HL-60/S4 treated with retinoic acid at 250 ng/mL for 4 days and 3 days (cell line): ENCODE data around the gene MAB21L4.

Experiments
- in situ Hi-C: fragments of 300-500 bp; cut with MboI; formaldehyde crosslinking; loops from 2 replicates; pipeline ENCODE4 v1.7.0; 2022; ENCODE audit warnings: low sequenced_read_pairs

MAB21L4 gene

DNA sequence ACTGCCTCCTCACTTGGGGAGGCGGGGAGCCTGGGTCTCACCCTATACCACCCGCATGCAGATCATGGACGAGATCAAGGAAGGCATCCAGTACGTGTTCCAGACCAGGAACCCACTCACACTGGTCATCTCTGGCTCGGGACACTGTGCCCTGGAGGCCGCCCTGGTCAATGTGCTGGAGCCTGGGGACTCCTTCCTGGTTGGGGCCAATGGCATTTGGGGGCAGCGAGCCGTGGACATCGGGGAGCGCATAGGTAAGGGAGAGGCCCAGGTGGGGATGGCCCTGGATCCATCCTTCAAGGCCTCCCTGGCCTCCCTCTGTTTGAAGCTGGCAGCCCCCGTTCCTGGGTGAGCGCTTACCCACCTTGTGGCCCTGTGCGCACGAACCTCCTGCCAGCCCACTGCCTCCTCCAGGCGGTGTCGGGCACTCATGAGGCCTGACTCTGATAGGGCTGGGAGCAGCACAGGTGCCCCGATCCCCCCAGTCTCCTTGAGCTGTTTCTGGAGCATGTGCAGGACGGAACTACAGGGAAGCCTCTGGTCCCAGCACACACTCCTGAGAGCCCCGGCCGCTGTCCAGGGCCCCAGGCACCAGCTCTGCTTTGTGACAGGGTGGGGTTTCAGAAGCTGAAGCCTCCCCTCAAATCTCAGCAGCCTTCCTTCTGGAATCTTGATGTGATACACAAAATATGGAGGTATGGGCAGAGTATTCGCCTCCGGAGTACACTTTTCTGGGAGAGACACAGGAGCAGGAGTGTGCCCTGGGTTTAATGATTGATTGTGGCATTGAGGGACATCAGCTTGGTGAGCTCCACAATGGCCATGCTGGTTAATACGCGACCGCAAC is 26.6 kb downstream of the MAB21L4 start:
- in situ Hi-C loops: no loop called here

DNA sequence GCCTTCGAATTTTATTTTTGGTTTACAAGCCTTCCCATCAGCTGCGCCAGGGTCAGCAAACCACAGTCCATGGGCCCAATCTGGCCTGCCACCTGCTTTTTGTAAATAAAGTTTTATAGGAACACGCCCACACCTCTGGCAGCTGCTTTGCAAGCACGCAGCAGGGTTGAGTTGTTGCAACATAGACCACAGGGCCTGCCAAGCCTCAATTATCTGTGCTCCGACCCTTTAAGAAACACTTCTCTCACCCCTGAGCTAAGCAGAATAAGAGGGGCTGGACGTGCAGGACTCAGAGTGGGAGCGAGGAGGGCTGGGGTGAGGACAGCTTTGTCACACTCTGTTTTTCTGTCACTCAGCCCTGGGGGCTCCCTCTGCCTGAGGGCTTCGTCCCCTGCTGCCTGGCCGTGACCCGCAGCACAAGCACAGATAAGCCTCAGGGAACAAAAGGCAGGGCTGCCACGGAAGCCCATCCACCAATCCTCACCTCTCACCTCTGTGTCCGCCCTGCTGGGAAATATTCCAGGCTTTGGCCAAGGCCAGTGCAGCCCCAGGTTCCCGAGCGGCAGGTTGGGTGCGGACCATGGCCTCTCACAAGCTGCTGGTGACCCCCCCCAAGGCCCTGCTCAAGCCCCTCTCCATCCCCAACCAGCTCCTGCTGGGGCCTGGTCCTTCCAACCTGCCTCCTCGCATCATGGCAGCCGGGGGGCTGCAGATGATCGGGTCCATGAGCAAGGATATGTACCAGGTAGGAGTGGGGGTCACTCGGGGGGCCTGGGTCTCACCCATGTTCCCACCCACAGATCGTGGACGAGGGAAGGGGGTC is 27.5 kb downstream of the MAB21L4 start, which contains the start of gene AGXT:
TSS of gene AGXT (plus strand) at position 539 of the 823 bp plus-strand sequence. CDS start at position 581, 42 bp downstream.
- in situ Hi-C loops: no loop called here

DNA sequence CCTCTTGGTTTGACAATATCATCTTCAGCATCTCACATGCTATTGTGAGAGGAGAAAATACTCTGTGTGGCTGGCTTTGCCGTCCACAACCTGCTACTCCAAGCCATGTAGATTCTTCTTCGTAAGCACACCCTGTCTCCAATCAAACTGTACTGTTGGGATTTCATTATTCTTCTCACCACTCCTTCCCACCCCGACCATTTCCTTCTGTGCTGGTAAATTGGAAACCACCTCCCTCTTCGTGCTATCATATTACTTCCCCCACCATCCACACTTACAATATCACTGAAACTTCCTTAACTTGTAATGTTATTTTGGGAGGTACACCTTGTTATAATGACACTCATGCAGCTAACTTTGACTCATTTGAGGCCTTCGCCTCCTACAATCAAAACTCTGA is 30.6 kb downstream of the MAB21L4 start:
- in situ Hi-C loops: no loop called here

DNA sequence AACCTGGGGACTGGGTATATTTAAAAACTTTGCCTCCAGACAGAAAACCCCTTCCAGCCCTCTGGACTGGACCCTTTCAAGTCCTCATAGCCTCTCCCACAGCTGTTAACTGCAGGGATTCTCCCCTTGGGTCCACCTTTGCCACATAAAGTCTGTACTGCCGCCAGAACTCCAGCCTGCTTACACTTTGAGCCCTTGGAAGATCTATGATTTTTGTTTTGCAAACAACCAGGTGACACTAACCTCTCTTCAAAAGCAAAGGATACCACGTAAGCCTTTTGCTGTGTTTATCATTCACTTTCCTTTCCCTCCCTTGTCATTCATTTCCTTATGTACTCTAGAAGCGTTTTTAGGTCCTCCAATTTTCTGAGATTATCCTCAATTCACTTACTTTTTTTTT is 31.5 kb downstream of the MAB21L4 start:
- in situ Hi-C loops: no loop called here

DNA sequence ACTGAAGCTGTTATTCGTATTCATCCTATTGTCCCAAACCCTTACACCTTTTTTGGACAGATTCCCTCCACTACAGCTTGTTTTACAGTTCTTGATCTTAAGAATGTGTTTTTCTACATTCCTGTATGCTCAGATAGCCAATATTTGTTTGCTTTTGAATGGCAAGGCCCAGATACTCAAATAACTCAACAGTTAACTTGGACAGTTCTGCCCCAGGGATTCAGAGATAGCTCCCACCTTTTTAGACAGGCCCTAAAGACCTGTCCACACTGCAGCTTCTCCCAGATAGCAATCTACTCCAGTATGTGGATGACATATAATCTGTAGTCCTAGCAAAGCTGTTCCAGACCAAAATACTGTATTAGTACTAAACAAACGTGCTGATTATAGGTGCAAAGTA is 34.4 kb downstream of the MAB21L4 start:
- in situ Hi-C loops: no loop called here

DNA sequence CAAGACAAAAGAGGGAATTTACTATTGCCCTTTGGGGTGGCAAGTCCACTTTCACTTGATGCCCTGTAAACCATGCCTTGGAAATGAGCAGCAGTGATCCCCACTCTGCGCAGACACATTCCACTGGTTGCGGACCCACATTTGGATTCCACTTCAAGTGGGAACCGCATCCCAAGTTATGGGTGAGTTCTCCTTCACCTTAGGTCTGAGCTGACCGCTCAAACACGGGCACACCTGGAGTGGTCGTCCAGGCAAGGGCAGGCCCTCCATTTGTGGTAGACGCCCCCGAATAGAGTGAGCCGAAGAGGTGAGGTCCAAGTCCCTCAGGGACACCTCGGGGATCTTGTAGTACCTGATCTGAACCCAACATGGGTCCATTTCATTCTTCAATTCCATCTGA is 37.1 kb downstream of the MAB21L4 start:
- in situ Hi-C loops: no loop called here

DNA sequence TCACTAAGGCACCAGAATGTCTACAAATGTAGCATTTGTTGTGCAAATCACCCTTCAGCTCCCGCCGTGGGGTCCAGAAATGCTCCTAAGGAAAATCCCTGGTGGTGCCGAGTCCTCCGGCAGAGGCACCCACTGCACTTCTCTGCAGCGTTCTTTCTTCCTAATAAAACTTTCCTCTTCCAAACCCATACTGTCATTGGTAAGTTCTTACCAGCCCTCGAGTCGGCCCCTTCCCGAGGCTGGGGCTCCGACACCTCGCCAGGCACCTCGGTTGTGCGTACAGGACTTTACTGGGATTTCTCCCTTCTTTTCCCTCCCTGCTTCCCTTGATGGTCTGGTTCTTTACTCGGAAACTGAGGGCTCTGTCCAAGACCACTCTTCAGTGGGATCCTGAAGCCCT is 37.6 kb downstream of the MAB21L4 start:
- in situ Hi-C loops: no loop called here

DNA sequence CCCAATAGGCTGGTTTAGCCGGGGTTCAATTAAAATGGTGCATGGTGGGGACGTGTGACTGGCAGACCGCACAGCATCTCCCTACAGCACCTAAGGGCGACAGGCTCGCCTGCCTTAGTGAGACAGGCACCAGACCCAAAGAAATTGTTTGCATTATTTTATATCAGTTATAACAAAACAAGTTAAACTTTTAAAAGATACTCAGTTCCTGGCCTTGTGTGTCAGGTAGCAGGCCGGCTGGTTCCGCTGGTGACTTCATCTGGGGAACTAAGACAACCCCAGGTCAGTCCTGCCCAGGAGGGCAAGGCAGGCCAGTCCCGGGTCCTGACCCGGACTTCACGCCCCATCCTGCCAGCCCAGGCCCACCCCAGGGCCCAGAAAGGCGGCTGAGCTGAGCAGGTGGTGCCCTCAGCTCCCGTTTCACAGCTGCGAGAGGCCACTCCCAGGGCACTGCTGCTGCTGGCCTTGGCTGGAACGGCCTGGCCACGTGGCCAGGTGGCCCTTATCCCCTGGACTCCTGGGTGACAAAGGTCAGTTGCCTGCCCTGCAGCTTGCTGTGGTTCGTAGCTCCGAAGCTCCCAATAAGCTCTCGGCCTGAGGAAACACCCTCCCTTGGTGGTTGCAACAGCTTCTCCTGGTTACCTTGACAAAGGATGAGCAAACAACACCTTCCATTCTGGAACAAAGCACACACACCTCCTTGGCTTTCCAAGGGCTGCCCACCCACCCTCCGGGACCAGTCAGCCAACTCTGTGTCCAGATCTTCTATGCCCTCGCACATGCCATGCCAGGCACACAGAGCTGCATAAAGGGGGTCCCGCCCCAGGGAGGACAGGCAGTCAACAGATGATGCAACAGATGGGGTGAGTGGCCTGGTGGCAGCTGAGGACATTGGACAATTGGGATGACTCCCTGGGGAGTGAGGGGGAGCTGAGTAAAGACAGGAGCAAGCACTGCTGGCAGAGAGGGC is 38.6 kb downstream of the MAB21L4 start:
- in situ Hi-C loops: no loop called here

DNA sequence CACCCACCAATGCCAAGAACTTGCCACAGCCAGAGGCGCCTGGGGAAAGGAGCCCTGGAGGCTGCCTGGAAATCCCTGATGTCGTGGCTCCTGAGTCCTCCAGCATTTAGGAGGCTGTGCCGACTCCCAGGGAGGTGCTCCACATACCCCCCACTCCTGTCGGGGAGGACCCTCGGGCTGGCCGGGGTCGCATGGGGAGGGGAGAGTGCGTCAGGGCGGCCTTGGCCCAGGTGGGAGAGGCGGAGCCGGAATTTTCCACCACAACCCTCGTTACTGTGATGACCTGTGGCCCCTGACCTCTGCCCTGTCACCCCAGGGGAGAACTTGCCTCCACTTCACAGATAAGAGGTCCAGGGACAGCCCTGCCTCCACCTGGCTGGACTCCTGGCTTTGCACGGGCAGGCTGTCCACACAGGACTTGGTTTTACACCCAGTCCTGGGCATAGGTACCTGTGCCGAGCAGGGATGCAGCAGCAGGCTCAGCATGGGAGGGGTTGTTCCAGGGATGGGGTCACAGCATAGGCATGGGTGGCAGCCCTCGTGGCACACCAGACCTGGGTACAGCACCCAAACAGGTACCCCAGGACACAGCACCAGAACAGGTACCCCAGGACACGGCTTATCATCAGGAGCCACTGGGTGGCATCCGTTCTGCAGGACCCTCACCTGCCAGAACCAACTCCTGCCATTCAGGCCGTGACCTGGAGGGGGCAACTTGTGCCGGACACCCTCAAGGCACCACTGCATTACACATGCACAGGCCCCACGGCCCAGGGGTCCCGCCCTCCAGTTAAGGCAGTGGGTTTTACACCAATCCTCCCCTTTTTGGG is 39.6 kb downstream of the MAB21L4 start:
- in situ Hi-C loops: no loop called here

DNA sequence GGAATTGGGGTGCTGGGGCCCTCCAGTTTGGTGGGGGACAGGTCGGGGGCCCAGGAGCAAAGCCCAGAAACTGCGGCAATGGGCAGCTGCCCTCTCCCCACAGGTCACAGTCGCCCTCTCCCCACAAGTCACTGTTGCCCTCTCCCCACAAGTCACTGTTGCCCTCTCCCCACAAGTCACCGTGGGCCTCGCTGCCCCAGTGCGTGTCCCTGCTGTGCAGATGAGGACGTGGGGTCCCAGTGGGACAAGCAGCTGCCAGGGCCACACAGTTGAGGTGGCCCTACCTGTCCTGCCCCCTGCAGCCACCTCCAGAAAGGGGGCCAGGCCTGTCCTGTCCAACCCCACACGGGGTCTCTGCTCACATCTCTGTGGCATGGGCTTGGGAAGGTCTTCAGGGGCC is 40.3 kb downstream of the MAB21L4 start:
- in situ Hi-C loops: no loop called here

DNA sequence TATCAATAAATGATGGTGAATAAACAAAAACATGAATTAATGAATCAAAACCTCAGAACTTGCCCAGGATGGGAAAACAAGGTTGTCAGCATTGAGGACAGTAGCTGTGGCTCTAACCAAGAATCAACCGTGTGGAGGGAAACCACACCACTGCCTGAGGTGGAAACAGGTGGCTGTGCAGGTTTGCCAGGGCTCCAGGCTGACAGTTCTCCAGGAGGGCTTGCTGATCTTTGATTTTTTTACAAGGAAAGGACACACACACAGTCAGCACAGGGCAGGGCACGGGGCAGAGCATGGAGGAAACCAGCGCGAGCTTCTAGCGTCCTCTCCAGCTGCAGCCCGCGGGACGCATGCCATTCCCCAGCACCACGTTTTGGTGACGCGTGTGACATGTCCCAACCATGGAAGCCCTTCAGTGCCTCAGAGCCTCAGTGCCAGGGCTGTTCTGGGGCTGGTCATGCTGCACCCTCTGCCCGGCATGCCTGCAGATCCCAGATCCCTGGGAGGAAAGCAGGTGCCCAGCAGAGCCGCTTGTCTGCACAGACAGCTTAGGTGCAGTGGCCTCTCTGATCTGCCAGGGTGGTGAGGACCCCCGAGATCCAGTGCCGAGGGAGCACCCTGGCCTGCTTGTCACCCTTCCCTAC is 43.2 kb downstream of the MAB21L4 start:
- in situ Hi-C loops: no loop called here

DNA sequence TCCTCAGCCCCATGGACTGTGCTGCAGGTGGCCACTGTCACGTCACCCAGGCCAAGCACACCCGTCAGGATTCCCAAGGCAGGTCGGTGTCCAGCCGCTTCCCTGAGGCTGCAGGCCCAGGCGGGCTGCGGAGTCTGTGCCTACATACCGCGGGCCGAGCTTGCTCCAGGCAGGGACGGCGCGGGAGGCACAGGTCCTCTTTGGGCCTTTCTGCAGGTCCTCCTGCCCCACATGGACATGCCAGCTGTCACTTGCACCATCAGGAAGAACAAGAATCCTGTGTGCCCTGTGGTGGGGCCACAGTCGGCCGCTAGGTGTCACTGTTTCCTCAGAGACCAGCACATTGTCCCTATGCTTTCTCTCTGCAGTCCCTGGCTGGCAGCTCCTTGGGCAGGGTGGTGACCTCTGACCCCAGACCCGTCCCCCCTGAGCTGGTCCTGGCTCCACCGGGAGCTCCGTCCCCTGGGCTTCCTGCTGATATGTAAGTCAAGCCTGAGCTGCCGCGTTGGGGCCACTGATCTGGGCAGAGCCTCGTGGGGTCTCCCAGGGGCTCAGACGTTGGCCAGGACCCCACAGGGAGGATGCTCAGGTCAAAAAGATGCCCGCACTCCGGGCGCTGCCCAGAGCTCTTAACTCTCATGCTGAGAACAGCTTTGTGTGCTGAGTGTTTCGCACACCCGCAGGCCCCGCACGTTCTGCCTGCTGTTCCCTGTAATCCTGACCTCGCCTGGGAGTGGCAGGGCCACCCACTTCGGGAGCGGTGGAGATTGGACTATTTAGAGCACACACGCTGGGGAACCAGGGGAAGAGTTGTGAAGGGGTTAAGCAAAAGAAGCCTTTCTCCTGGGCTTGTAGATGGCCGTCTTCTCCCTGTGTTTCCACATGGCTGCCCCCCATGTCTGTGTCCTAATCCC is 44.6 kb downstream of the MAB21L4 start:
- in situ Hi-C loops: no loop called here

DNA sequence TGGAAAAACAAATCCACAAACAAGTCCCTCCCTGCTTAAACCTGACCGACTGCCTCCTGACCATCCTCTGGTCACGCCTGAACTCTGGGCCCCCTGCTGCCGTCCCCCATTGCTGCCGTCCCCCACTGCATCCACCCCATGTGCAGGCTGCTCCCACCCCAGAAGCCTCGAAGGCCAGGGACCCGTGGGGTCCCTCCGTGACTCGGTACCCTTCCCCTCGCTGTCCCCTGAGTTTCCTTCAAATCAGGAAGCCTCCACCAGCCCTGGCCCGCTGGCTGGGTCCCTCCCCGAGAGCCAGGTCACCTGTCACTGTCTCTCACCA is 45.2 kb downstream of the MAB21L4 start:
- in situ Hi-C loops: no loop called here

DNA sequence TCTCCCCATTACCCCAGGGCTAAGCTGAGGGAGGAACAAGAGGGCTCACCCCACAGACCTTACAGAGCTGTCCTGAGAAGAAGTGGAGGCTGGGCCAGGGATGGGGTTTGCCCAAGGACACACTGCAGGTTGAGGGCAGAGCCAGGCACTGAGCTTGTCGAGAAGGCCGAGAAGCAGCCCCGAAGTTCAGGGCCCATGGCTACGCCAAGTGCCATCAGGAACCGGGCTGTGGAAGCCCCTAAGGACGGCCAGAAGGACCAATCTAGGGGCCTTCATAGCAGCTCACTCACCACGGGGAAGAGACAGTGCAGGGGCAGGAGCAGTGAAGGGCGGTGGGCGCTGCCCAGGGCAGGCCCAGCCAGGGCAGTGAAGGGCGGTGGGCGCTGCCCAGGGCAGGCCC is 45.9 kb downstream of the MAB21L4 start:
- in situ Hi-C loops: no loop called here

DNA sequence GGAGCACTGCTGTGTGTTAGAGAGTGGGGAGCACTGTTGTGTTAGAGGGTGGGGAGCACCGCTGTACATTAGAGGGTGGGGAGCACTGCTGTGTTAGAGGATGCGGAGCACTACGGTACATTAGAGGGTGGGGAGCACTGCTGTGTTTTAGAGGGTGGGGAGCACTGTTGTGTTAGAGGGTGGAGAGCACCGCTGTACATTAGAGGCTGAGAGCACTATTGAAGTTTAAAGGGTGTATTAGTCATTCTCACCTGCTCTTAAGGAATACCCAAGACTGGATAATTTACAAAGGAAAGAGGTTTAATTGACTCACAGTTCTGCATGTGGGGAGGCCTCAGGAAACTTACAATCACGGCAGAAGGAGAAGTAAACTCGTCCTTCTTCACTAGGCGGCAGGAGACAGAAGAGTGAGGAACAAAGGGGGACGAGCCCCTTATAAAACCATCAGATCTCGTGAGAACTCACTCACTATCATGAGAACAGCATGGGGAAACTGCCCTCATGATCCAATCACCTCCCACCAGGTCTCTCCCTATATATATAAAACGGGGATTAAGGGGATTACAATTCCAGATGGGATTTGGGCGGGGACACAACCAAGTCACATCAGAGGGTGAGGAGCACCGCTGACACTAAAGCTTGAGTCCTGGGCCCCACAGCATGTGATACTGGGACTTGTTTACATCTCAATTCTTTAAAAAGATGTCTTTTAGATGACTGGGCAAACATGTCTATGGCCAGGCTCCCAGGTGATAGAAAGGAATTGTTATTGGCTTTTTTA is 46.9 kb downstream of the MAB21L4 start:
- in situ Hi-C loops: no loop called here

DNA sequence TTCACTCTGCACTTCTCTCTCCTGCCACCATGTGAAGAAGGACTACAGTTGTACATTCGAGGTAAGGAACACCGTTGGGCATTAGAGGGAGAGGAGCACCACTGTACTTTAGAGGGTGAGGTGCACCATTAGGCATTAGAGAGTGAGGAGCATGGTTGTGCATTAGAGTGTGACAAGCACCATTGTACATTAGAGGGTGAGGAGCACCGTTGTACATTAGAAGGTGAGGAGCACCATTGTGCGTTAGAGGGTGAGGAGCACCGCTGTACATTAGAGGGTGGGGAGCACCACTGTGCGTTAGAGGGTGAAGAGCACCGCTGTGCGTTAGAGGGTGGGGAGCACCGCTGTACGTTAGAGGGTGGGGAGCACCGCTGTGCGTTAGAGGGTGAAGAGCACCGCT is 48.1 kb downstream of the MAB21L4 start:
- in situ Hi-C loops: no loop called here

DNA sequence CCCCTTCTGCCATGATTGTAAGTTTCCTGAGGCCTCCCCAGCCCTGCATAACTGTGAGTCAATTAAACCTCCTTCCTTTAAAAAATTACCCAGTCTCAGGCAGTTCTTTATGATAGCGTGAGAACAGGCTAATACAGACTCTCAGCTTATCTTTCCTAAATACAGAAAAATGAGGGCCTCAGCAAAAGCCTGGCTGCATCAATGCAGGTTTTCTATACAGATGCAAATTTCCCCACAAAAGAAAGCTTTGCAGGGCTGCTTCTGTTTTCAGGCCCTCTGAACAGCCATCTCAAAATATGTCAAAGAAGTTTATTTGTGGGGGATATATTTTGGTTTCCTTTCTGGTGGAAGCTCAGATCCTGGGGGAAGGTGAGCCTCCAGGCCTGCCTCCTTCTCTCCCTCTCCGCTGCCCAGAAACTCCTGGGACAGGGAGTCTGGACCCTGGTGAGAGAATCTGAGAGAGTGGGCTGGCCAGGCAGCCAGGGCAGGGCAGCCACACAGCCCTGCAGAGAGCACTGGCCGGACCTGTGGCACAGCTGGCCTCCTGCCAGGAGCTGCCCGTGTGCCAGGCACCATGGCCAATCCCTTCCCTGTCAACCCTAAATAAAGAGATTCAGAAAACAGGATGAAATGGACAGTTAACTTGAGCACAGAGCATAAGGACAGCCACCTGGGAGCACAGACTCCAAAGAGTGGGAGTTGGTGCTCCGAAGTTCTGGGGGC is 48.9 kb downstream of the MAB21L4 start:
- in situ Hi-C loops: no loop called here
